K562 (cell line): ENCODE data around the gene TMEM25. TPM values are rescaled to one million over a fixed set of nuclear protein-coding genes. Genes with fewer than 3 reads are reported as not detected.

ENCODE experiments used
- ATAC-seq: fragments of 200-7000 bp; cut with Tn5 transposase; 3 replicates; pipeline ENCODE4 v1.9.1; 2020; ENCODE audit warnings: moderate library complexity
- BruUV-seq: library from RNA; stranded (reverse); fragments of 400-500 nt; replicated peaks from 2 replicates; lab custom pipeline; 2021; lab: Mats Ljungman, UMichigan
- CTCF ChIA-PET: fragments of 300-600 bp; formaldehyde crosslinking; extraction: SDS; loops from one replicate; lab custom pipeline; 2021; ENCODE audit warnings: low intra/inter-chr PET ratio; lab: Yijun Ruan, JAX
- POLR2A ChIA-PET: fragments of 300-600, 350-650 bp; sonication (Branson Sonifier 250); formaldehyde crosslinking; extraction: SDS; loops from one replicate; lab custom pipeline; 2021; ENCODE audit warnings: antibody characterized with exemption, inconsistent platforms; lab: Yijun Ruan, JAX
- DNase-seq, 4 experiments: peaks; one replicate each; pipeline versions ENCODE4 v3.0.0 to v3.0.0-alpha.2; 2011 to 2018; ENCODE audit warnings: low spot score in 3 of 4, mixed read lengths in 3 of 4; ENCODE audit errors: extremely low read depth in 1 of 4
- FAIRE-seq: peaks from 2 replicates; lab custom pipeline; 2011; peaks lifted over from hg19 to GRCh38; lab: Jason Lieb, UNC
- H2AFZ ChIP-seq: 2 replicates; pipeline ENCODE4 v1.6.0; 2011; ENCODE audit warnings: low read depth, low read length, control low read depth, inconsistent platforms
- H3K27ac ChIP-seq: fragments of 200-600 bp; 3 replicates; pipeline ENCODE4 v1.8.0; 2011; ENCODE audit warnings: low read depth, mild to moderate bottlenecking, control low read depth, inconsistent platforms, low read length, moderate library complexity, mixed read lengths; ENCODE audit errors: extremely low read depth
- H3K27me3 ChIP-seq, 2 experiments: fragments of 300-600 bp in 1 of 2; 2 replicates in 1 of 2; 3 replicates in 1 of 2; pipeline versions ENCODE4 v1.6.0 to v1.8.0; 2011; ENCODE audit warnings: inconsistent platforms in 2 of 2, low read length in 2 of 2, mild to moderate bottlenecking in 1 of 2, mixed read lengths in 1 of 2, moderate library complexity in 1 of 2; ENCODE audit not compliant: control insufficient read depth in 2 of 2, insufficient read depth in 2 of 2
- H3K36me3 ChIP-seq: fragments of 300-600 bp; 3 replicates; pipeline ENCODE4 v1.8.0; 2011; ENCODE audit warnings: mild to moderate bottlenecking, low read length, inconsistent platforms; ENCODE audit not compliant: control insufficient read depth, insufficient read depth
- H3K4me1 ChIP-seq, 2 experiments: fragments of 200-600 bp in 1 of 2; replicated peaks in 1 of 2; 2 replicates in 1 of 2; 3 replicates in 1 of 2; pipeline versions ENCODE4 v1.5.1 to v1.8.0; 2011; ENCODE audit warnings: inconsistent platforms in 2 of 2, low read length in 2 of 2, mild to moderate bottlenecking in 1 of 2, mixed read lengths in 1 of 2, moderate library complexity in 1 of 2; ENCODE audit not compliant: control insufficient read depth in 2 of 2, insufficient read depth in 2 of 2
- H3K4me2 ChIP-seq: 2 replicates; pipeline ENCODE4 v1.6.1; 2011; ENCODE audit warnings: low read length, control low read depth, inconsistent platforms, mixed read lengths; ENCODE audit not compliant: insufficient read depth
- H3K4me3 ChIP-seq: fragments of 200-600 bp; sonication (generic), shearing (Covaris generic); 2 replicates; pipeline ENCODE4 v1.5.1; 2016; ENCODE audit warnings: control low read depth, inconsistent platforms
- H3K79me2 ChIP-seq: fragments of 200-600 bp; 3 replicates; pipeline ENCODE4 v1.8.0; 2011; ENCODE audit warnings: low read length, inconsistent platforms; ENCODE audit not compliant: control insufficient read depth, insufficient read depth
- H3K9ac ChIP-seq, 2 experiments: 2 replicates each; pipeline versions ENCODE4 v1.6.0 to v1.6.1; 2011; ENCODE audit warnings: low read depth in 2 of 2, low read length in 2 of 2, control low read depth in 1 of 2, inconsistent platforms in 1 of 2, mild to moderate bottlenecking in 1 of 2, mixed read lengths in 1 of 2; ENCODE audit not compliant: insufficient read depth in 1 of 2
- H3K9me1 ChIP-seq: one replicate; pipeline ENCODE4 v1.6.0; 2011; ENCODE audit warnings: inconsistent platforms, mild to moderate bottlenecking, low read length, moderate library complexity; ENCODE audit not compliant: control insufficient read depth, insufficient read depth
- H3K9me3 ChIP-seq: replicated peaks from 2 replicates; pipeline ENCODE4 v1.5.1; 2011; ENCODE audit warnings: low read depth, low read length, inconsistent platforms; ENCODE audit not compliant: control insufficient read depth, insufficient read depth
- H4K20me1 ChIP-seq: replicated peaks from 2 replicates; pipeline ENCODE4 v1.6.1; 2011; ENCODE audit warnings: low read length, inconsistent platforms, mixed read lengths; ENCODE audit not compliant: control insufficient read depth, insufficient read depth
- CBFA2T2 ChIP-seq: fragments of 450-650 bp; conservative IDR thresholded peaks from 2 replicates; pipeline ENCODE4 v1.6.1; 2017; ENCODE audit warnings: mild to moderate bottlenecking
- CTCF ChIP-seq, 3 experiments: IDR thresholded peaks in 2 of 3; conservative IDR thresholded peaks in 1 of 3; 2 replicates each; pipeline ENCODE4 v1.5.1; 2011 to 2012; ENCODE audit warnings: low read length in 3 of 3, mild to moderate bottlenecking in 3 of 3, control low read depth in 2 of 3, improper control_type of control experiment in 1 of 3, inconsistent platforms in 1 of 3, low read depth in 1 of 3, mixed read lengths in 1 of 3, moderate library complexity in 1 of 3; ENCODE audit not compliant: insufficient read depth in 2 of 3
- DMBX1 ChIP-seq: fragments of 250-450 bp; sonication (Bioruptor Pico); IDR thresholded peaks from 2 replicates; pipeline ENCODE4 v1.8.0; 2022; ENCODE audit warnings: inconsistent platforms, mild to moderate bottlenecking, moderate library complexity, borderline replicate concordance
- JUND ChIP-seq, 2 experiments: IDR thresholded peaks; 2 replicates in 1 of 2; 3 replicates in 1 of 2; pipeline ENCODE4 v1.6.1; 2011; ENCODE audit warnings: borderline replicate concordance in 2 of 2, low read depth in 2 of 2, low read length in 2 of 2, improper control_type of control experiment in 1 of 2, missing biosample characterization in 1 of 2, missing genetic modification characterization in 1 of 2, missing genetic modification reagents in 1 of 2
- MBD2 ChIP-seq: sonication (generic); IDR thresholded peaks from 2 replicates; pipeline ENCODE4 v1.6.1; 2016; ENCODE audit warnings: low read depth, borderline replicate concordance
- PHF8 ChIP-seq: fragments of 200-600 bp; sonication (generic); IDR thresholded peaks from 2 replicates; pipeline ENCODE4 v1.6.1; 2012; ENCODE audit warnings: mixed run types, mild to moderate bottlenecking, inconsistent platforms, low read length, moderate library complexity, borderline replicate concordance
- RBM39 ChIP-seq: fragments of 200-400 bp; formaldehyde crosslinking; optimal IDR thresholded peaks from 2 replicates; pipeline ENCODE3; 2018; ENCODE audit warnings: low read depth, low read length
- SMC3 ChIP-seq: conservative IDR thresholded peaks from 2 replicates; pipeline ENCODE4 v1.6.1; 2011; ENCODE audit warnings: low read depth, low read length, improper control_type of control experiment; ENCODE audit not compliant: insufficient read depth
- TRIM24 ChIP-seq, 2 experiments: fragments of 450-650 bp; IDR thresholded peaks; 2 replicates each; pipeline ENCODE4 v1.6.1; 2016
- ZKSCAN8 ChIP-seq: fragments of 200-800 bp; sonication (Bioruptor generic); IDR thresholded peaks from 2 replicates; pipeline ENCODE4 v1.6.1; 2016; ENCODE audit warnings: missing genetic modification characterization, missing compliant biosample characterization
- ZNF668 ChIP-seq: fragments of 250-450 bp; sonication (Bioruptor Pico); IDR thresholded peaks from 2 replicates; pipeline ENCODE4 v1.8.0; 2022; ENCODE audit warnings: mild to moderate bottlenecking, inconsistent platforms
- ZNF717 ChIP-seq: fragments of 250-450 bp; sonication (Bioruptor Pico); IDR thresholded peaks from 2 replicates; pipeline ENCODE4 v1.5.0; 2021
- in situ Hi-C: fragments of 300-500 bp; cut with MboI; formaldehyde crosslinking; loops from 4 replicates; pipeline ENCODE4 v1.15.0; 2018; ENCODE audit warnings: inconsistent platforms, mixed read lengths
- intact Hi-C: fragments of 100-400 bp; cut with micrococcal nuclease; formaldehyde crosslinking; loops from 2 replicates; pipeline ENCODE4 v1.14.2; 2022
- polyA plus RNA-seq, 8 experiments: library from polyadenylated mRNA; depleted of rRNA in 4 of 8; stranded (reverse) in 5 of 8; unstranded in 3 of 8; fragments of >200 nt; fragmentation: Nextera tagmentation in 2 of 8; fragmentation: Illumina TruSeq in 1 of 8; extraction: Ambion mirVana in 2 of 8; extraction: Trizol in 1 of 8; gene quantifications; 2 replicates each; pipeline versions ENCODE4 v1.2.1 to v1.2.3, GENCODE V29; 2011 to 2014; ENCODE audit warnings: inconsistent platforms in 1 of 8, missing spikeins in 1 of 8
- total RNA-seq, 7 experiments: library from RNA; depleted of rRNA in 6 of 7; stranded (reverse); fragments of >200 nt in 6 of 7; fragmentation: Illumina TruSeq in 2 of 7; extraction: Trizol in 2 of 7; gene quantifications; 2 replicates each; pipeline versions ENCODE4 v1.2.1 to v1.2.3, GENCODE V29; 2011 to 2021; ENCODE audit warnings: low replicate concordance in 1 of 7
- TF ChIP-seq, protein P1 (sequence below): fragments of 450-650 bp; formaldehyde crosslinking; IDR thresholded peaks from 2 replicates; pipeline ENCODE4 v1.4.0; 2022; ENCODE audit warnings: missing genetic modification characterization
- TF ChIP-seq, protein P2 (sequence below): IDR thresholded peaks from 2 replicates; pipeline ENCODE4 v1.6.1; 2014; ENCODE audit warnings: antibody characterized with exemption
- TF ChIP-seq, protein P3 (sequence below): fragments of 450-650 bp; formaldehyde crosslinking; IDR thresholded peaks from 2 replicates; pipeline ENCODE4 v1.4.0; 2020; ENCODE audit warnings: mild to moderate bottlenecking, mixed read lengths

The TMEM25 gene
- total and polyA plus RNA-seq, 9 of the 15 experiments (the other 6 are each of a cell fraction or from before 2014, with no cell fraction given), result 0.34 to 3.8 (median 2.0) TPM

GRCh38 chr11:118522571-118523072, 8.4 kb upstream of the TMEM25 start (continued):
- TF ChIP-seq CTCF (IDR thresholded peaks at IDR 0.05 in 2 of 3, conservative IDR thresholded peaks at IDR 0.05 in 1 of 3; ENCODE audit: insufficient read depth in 2 of 3, low read depth in 1 of 3, low read length in 3 of 3), result peak; percentile 48 to 64 (median 53)
- TF ChIP-seq TRIM24 (IDR thresholded peaks at IDR 0.05), result no peak
- TF ChIP-seq, protein P1, sequence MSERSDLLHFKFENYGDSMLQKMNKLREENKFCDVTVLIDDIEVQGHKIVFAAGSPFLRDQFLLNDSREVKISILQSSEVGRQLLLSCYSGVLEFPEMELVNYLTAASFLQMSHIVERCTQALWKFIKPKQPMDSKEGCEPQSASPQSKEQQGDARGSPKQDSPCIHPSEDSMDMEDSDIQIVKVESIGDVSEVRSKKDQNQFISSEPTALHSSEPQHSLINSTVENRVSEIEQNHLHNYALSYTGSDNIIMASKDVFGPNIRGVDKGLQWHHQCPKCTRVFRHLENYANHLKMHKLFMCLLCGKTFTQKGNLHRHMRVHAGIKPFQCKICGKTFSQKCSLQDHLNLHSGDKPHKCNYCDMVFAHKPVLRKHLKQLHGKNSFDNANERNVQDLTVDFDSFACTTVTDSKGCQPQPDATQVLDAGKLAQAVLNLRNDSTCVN, result 0 out of 2 replicates have a peak, but pooled peaks have one; percentile 67

DNA sequence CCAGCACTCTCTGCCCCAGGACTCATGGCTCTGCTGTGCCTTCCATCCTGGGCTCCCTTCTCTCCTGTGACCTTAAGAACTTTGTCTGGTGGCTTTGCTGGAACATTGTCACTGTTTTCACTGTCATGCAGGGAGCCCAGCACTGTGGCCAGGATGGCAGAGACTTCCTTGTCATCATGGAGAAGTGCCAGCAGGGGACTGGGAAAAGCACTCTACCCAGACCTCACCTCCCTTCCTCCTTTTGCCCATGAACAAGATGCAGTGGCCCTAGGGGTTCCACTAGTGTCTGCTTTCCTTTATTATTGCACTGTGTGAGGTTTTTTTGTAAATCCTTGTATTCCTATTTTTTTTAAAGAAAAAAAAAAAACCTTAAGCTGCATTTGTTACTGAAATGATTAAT, 6.6 kb upstream of the TMEM25 start:
- ATAC-seq (no peak), DNase-seq (no peak), FAIRE-seq (no peak)
- peaks cover 0 to 7% of the 10 kb centered on the region in 2 experiments; a peak in 2 of 5 replicates for H3K4me1 ChIP-seq
- no peaks in the 10 kb centered on the region for H3K27me3 ChIP-seq
- H3K27ac ChIP-seq, result no peak overlapping the region
- POLR2A ChIA-PET, result interaction anchor here (1.2 kb wide), 1 partner anchor 23 kb away, joined by 4 read pairs; no protein-coding TSS in a partner anchor
- intact Hi-C loops (no loop called here), in situ Hi-C loops (no loop called here)
- CTCF ChIA-PET, result no interaction called here
- no peaks in the 10 kb centered on the region for H3K9me1 ChIP-seq
- no peak overlapping the region for H3K4me3 ChIP-seq
- H3K9me3 ChIP-seq, result no peaks in the 10 kb centered on the region
- BruUV-seq, result no TSS peak
- no peak overlapping the region; a peak in 1 of 4 replicates for H3K9ac ChIP-seq
- H3K36me3 ChIP-seq, result peaks cover 58% of the 10 kb centered on the region
- no peaks in the 10 kb centered on the region; the same call in 1 of the 2 replicates for H4K20me1 ChIP-seq
- no peaks in the 10 kb centered on the region for H3K79me2 ChIP-seq
- H3K4me2 ChIP-seq, result no peak overlapping the region
- no peak overlapping the region for H2AFZ ChIP-seq
- TF ChIP-seq ZKSCAN8 (CRISPR knock-in tag) (no peak), SMC3 (no peak), CBFA2T2 (no peak), DMBX1 (CRISPR knock-in tag) (no peak), JUND (IDR thresholded peaks at IDR 0.05; ENCODE audit: borderline replicate concordance, low read depth, low read length) (no peak), JUND (tag; IDR thresholded peaks at IDR 0.05; ENCODE audit: borderline replicate concordance, low read depth, low read length) (no peak), PHF8 (no peak), RBM39 (no peak), ZNF717 (no peak), MBD2 (no peak), ZNF668 (CRISPR knock-in tag) (no peak)
- TF ChIP-seq, protein P2, sequence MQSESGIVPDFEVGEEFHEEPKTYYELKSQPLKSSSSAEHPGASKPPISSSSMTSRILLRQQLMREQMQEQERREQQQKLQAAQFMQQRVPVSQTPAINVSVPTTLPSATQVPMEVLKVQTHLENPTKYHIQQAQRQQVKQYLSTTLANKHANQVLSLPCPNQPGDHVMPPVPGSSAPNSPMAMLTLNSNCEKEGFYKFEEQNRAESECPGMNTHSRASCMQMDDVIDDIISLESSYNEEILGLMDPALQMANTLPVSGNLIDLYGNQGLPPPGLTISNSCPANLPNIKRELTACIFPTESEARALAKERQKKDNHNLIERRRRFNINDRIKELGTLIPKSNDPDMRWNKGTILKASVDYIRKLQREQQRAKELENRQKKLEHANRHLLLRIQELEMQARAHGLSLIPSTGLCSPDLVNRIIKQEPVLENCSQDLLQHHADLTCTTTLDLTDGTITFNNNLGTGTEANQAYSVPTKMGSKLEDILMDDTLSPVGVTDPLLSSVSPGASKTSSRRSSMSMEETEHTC, result no peak
- TF ChIP-seq, protein P3, sequence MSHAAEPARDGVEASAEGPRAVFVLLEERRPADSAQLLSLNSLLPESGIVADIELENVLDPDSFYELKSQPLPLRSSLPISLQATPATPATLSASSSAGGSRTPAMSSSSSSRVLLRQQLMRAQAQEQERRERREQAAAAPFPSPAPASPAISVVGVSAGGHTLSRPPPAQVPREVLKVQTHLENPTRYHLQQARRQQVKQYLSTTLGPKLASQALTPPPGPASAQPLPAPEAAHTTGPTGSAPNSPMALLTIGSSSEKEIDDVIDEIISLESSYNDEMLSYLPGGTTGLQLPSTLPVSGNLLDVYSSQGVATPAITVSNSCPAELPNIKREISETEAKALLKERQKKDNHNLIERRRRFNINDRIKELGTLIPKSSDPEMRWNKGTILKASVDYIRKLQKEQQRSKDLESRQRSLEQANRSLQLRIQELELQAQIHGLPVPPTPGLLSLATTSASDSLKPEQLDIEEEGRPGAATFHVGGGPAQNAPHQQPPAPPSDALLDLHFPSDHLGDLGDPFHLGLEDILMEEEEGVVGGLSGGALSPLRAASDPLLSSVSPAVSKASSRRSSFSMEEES (CRISPR knock-in tag), result no peak
